Omental fat pad (tissue), 4 donors: ENCODE results near the gene TXNRD2. TPM values are rescaled to one million over a fixed set of nuclear protein-coding genes. Genes with fewer than 3 reads are reported as not detected.
A peak's percentile ranks its signal among the peaks of the same experiment; 100 is the strongest.

ENCODE experiments used
- ATAC-seq: fragments of 150-250 bp; one replicate; pipeline ENCODE4 v1.9.1; 2016; ENCODE audit warnings: mild to moderate bottlenecking, moderate library complexity; ENCODE audit not compliant: low FRiP score
- DNase-seq: peaks from one replicate; pipeline ENCODE4 v3.0.0-alpha.2; 2019; ENCODE audit warnings: low spot score
- total RNA-seq, 4 donors: library from RNA; depleted of rRNA; stranded (reverse); fragments of >200 nt; gene quantifications; one replicate each; pipeline ENCODE4 v1.1.0, GENCODE V29; 2016
- TF ChIP-seq, protein P1 (sequence below), 3 donors: fragments of 450-650 bp; IDR thresholded peaks; one replicate each; pipeline ENCODE4 v1.5.1; 2016 to 2017; ENCODE audit warnings: antibody characterized with exemption in 3 of 3, mild to moderate bottlenecking in 3 of 3, moderate library complexity in 2 of 3

TXNRD2 gene
- total RNA-seq, 4 donors from 2014 or later: 10.1 to 24.4 (median 15.1) TPM

DNA sequence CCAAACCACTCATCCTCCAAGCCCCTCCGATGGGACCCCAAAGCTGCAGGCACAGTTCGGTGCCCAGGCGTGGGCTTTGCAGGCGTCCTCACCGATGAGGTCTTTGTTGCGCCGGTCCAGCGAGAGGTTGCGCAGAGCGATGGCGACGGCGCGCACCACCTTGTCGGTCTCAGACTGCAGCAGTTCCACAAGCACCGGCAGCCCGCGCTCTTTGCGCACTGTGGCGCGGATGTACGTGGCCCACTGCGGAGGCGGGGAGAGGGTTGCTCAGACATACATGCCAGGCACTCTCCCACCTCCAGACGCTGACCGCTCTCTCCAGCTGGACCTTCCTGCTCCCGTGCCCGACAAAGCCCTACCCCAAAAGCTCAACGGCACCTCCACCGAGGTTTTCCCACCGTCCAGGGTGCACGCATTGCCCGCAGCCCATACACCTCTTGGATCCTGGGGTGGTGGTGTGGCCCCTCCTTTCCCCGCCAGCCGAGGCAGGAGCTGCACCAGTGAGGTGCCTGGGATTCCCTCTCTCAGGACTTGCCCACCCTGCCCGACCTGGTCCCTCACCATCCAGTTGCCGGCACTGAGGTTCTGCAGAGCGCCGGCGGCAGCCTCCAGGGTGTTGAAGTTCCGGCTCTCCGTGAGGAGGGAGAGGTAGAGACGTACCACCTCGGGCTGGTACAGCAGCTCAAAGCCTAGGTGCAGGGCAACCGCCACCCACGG, 32.1 kb upstream of the TXNRD2 start:
- no peak for ATAC-seq
- TF ChIP-seq, protein P1, sequence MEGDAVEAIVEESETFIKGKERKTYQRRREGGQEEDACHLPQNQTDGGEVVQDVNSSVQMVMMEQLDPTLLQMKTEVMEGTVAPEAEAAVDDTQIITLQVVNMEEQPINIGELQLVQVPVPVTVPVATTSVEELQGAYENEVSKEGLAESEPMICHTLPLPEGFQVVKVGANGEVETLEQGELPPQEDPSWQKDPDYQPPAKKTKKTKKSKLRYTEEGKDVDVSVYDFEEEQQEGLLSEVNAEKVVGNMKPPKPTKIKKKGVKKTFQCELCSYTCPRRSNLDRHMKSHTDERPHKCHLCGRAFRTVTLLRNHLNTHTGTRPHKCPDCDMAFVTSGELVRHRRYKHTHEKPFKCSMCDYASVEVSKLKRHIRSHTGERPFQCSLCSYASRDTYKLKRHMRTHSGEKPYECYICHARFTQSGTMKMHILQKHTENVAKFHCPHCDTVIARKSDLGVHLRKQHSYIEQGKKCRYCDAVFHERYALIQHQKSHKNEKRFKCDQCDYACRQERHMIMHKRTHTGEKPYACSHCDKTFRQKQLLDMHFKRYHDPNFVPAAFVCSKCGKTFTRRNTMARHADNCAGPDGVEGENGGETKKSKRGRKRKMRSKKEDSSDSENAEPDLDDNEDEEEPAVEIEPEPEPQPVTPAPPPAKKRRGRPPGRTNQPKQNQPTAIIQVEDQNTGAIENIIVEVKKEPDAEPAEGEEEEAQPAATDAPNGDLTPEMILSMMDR (IDR thresholded peaks at IDR 0.05): no peak
- DNase-seq: no peak

DNA sequence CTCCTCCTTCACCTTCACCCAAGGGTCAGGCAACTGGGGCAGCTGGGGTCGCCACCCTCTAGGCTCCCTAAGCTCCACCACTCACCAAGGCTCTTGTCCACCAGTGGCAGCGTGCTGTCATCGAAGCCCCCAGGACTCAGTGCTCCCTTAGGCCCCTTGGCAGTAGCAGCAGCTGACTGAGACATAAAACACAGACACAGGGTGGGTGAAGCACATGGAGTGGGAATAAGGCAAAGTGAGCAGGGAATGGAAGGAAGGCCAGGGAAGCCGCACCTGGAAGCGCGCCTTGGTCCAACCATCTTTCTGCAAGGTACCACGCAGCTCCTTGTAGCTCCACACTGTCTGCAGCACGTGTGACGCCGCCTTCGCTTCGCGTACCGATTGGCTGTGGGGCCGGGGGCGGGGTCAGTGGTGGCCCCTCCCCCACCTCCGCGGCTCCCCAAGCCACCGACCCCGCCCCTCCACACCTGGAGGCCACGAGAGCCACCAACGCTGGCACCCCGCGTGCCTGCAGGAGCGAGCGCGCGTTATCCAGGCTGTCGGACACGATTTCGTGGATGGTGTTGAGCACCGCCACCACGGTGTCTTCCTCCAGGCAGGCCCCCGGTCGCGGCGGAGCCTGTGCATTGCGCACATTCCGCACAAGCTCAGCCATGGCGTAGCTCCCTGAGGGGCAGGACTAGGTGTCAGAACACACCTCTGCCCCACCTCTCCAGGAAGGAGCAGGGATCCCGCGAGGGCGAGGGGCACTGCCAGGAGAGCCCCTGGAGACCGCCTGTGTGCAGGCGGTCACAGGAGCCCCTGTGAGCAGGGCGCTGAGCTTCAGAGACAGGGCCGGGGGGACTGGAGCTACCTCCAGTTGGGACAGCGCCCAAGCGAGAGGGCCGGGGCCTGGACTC, 31.3 kb upstream of the TXNRD2 start:
- no peak for ATAC-seq
- no peak for DNase-seq
- TF ChIP-seq, protein P1 (IDR thresholded peaks at IDR 0.05): no peak

DNA sequence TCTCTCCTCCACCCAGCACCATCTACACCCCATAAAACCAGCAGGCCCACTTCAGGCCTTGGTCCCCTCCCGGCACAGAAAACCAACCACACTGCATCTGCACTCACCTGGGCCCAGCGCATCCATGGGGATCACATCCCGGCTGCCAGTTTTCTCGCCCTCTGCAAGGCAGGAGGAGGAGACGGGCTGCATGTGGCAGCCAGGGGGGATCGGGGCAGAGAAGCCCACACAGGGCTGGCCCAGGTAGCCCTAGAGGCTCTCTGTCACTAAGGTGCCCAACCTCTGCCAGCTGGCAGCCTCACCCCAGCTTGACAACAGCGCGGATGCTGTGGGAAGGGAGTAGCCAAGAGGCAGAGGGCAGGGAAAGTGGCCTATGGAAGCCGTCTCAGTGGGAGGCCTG, 30.6 kb upstream of the TXNRD2 start:
- TF ChIP-seq, protein P1 (IDR thresholded peaks at IDR 0.05): no peak
- DNase-seq (no peak), ATAC-seq (no peak)

DNA sequence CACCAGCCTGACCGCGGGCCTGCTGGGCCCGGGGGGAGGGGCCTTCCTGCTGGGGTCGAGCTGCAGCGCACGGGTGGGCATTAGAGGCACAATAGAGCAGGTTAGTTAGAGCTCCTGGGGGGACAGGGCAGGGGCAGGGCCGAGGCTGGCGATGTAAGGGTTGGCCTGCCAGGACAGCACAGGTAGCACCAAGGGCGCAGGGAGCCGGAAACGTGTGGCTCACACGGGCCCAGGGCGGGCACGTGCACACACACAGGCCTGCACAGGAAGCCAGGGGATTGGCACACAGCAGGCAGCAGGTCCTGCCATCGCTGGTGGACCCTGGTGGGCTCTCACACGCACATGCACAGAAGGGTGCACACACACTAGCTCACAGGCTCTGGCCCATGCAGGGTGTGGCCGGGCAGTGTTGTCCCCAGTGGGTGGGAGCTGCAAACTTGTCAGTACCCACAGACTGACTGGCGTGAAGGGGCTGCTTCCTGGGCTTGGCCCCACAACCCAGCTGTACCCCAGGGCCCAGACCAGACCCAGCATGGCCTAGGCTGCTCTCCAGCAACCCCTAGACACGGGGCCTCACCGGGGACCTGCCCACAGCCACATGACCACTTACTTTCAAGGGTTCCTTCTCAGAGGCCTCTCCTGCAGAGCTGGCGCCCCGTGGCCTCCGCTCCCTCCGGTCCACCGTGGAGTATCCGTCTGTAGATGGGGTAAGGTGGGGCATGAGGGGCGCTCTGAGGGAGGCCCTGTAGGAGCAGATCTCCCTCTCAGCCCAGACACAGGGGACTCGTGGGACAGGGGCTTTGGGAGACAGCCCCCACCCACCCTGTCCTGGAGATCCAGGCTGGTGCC, 29.9 kb upstream of the TXNRD2 start:
- ATAC-seq (no peak), DNase-seq (no peak)
- TF ChIP-seq, protein P1 (IDR thresholded peaks at IDR 0.05): no peak

DNA sequence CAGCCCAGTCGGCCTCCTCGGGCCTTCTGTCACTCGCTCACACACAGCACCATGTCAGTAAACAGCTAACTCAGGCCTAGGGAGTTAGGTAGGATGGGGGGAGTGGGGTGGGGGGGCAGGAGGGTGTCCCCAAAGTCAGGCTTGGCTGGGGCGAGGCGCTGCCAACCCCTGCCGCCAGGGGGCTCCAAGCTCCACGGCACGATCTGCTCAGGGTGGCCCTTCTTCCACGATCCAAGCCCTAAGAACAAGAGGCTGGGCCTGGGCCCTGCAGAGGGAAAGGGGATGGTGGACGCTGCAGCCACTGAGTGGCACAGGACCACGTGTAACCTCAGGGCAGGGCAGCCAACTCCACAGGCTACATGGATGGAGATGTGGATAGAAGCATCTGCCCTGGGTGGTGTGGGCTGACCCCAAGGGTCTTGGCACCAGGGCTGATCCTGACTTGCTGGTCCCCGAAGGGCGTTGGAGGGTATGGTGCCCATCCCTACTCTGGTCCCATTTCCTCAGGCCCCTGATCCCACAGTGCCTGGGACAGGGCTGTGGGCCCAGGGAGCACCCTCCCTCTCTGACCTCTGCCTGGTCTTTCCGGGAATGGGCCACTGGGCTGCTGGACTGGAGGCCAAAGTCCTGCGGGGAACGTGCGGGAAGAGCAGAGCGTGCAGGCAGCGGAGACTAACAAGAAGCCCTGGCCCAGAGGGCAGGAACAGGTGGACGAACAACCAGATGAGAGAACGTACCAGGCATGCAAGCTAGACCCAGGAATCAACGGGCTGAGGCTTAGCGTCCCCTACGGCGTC, 29.1 kb upstream of the TXNRD2 start:
- TF ChIP-seq, protein P1 (IDR thresholded peaks at IDR 0.05): peak in 1 of 3 donors; percentile 64
- DNase-seq: peak; percentile 71
- ATAC-seq: peak; percentile 46

DNA sequence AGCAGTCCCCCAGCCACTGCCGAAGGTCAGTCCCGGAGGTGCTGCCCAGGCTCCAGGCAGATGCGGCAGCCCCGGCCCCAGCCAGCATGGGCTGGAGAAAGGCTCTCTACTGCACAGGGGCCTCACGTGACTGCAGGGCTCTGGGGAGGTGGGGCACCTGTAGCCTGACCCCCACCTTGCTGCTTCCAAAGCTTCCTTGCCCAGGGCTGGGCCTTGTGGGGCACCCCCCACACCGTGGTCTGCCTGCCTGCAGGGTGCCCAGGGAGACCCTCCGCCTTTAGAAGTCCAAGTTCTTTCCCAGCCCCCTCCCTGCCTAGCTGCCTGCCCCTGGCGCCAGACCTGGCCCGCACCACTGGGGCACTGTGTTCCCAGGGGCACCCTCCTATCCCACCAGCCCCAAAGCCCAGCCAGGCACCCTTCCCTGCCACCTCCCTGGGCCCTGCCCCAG, 28.4 kb upstream of the TXNRD2 start:
- no peak for DNase-seq
- TF ChIP-seq, protein P1 (IDR thresholded peaks at IDR 0.05): no peak
- ATAC-seq: no peak
